Panc1 (cell line): ENCODE results near the gene KCNG2. TPM values are rescaled to one million over a fixed set of nuclear protein-coding genes. Genes with fewer than 3 reads are reported as not detected.

ENCODE experiments used
- ATAC-seq: fragments of 200-7000 bp; cut with Tn5 transposase; 2 replicates; pipeline ENCODE4 v1.9.1; 2020; ENCODE audit warnings: mild to moderate bottlenecking, moderate library complexity
- BruUV-seq: library from RNA; stranded (reverse); fragments of 400-500 nt; replicated peaks from 2 replicates; lab custom pipeline; 2021; lab: Mats Ljungman, UMichigan
- CTCF ChIA-PET: fragments of 300-600 bp; sonication (Branson Sonifier 250); formaldehyde crosslinking; loops from one replicate; lab custom pipeline; 2022; ENCODE audit warnings: antibody characterized with exemption; lab: Charles Lee
- POLR2A ChIA-PET: fragments of 300-600 bp; sonication (Branson Sonifier 250); formaldehyde crosslinking; loops from one replicate; lab custom pipeline; 2022; ENCODE audit warnings: antibody characterized with exemption; lab: Charles Lee
- DNase-seq: peaks from one replicate; pipeline ENCODE4 v3.0.0-alpha.2; 2010; ENCODE audit warnings: low read depth, low spot score
- H3K27ac ChIP-seq: 2 replicates; pipeline ENCODE4 v1.5.1; 2011; ENCODE audit warnings: mild to moderate bottlenecking, low read length, inconsistent platforms
- H3K27me3 ChIP-seq: fragments of 200-500 bp; sonication (Bioruptor generic); 2 replicates; pipeline ENCODE4 v1.6.0; 2014; ENCODE audit warnings: low read length, inconsistent platforms; ENCODE audit not compliant: control insufficient read depth, insufficient read depth
- H3K36me3 ChIP-seq: fragments of 200-500 bp; sonication (Bioruptor generic); 2 replicates; pipeline ENCODE4 v1.5.1; 2014; ENCODE audit warnings: inconsistent platforms, mild to moderate bottlenecking, low read length, moderate library complexity; ENCODE audit not compliant: control insufficient read depth, insufficient read depth
- H3K4me1 ChIP-seq: 2 replicates; pipeline ENCODE4 v1.5.1; 2011; ENCODE audit warnings: inconsistent platforms, mild to moderate bottlenecking, low read length, moderate library complexity; ENCODE audit not compliant: control insufficient read depth, insufficient read depth
- H3K4me3 ChIP-seq, 2 experiments: 2 replicates each; pipeline ENCODE4 v1.5.1; 2011 to 2012; ENCODE audit warnings: low read depth in 2 of 2, low read length in 2 of 2, mild to moderate bottlenecking in 2 of 2, inconsistent platforms in 1 of 2, moderate library complexity in 1 of 2
- H3K9me3 ChIP-seq: fragments of 200-500 bp; sonication (Bioruptor generic); 2 replicates; pipeline ENCODE4 v1.5.1; 2014; ENCODE audit warnings: low read depth, mild to moderate bottlenecking, inconsistent platforms, low read length, moderate library complexity; ENCODE audit not compliant: control insufficient read depth, insufficient read depth
- CTCF ChIP-seq: fragments of 450-650 bp; IDR thresholded peaks from 2 replicates; pipeline ENCODE4 v1.5.1; 2017; ENCODE audit warnings: mild to moderate bottlenecking
- POLR2AphosphoS5 ChIP-seq: IDR thresholded peaks from 2 replicates; pipeline ENCODE4 v1.6.1; 2012; ENCODE audit warnings: mild to moderate bottlenecking, low read depth, low read length, moderate library complexity
- REST ChIP-seq, 2 experiments: IDR thresholded peaks; 2 replicates each; pipeline ENCODE4 v1.6.1; 2011 to 2012; ENCODE audit warnings: low read depth in 2 of 2, control low read depth in 1 of 2, low read length in 1 of 2, mild to moderate bottlenecking in 1 of 2, moderate library complexity in 1 of 2; ENCODE audit not compliant: insufficient read depth in 1 of 2
- SIN3A ChIP-seq: IDR thresholded peaks from 2 replicates; pipeline ENCODE4 v1.6.1; 2012; ENCODE audit warnings: low read depth, mild to moderate bottlenecking, low read length, moderate library complexity, borderline replicate concordance; ENCODE audit not compliant: insufficient read depth
- TCF7L2 ChIP-seq: IDR thresholded peaks from 2 replicates; pipeline ENCODE4 v1.6.1; 2011; ENCODE audit warnings: mild to moderate bottlenecking, low read depth, low read length, inconsistent platforms
- in situ Hi-C: cut with HindIII; loops from 2 replicates; pipeline ENCODE4 v1.10.0; 2016; ENCODE audit warnings: low sequenced_read_pairs, low pct_unique_long_range_greater_than_20kb
- intact Hi-C: fragments of 100-400 bp; cut with micrococcal nuclease; formaldehyde crosslinking; loops from one replicate; pipeline ENCODE4 v1.10.0; 2022; ENCODE audit not compliant: unreplicated experiment
- total RNA-seq: library from RNA; stranded (reverse); gene quantifications from one replicate; pipeline ENCODE4 v1.2.1, GENCODE V29; 2021; ENCODE audit not compliant: unreplicated experiment

KCNG2 gene
- total RNA-seq, 1 experiment from 2014 or later, result not detected

GRCh38 chr18:79879566-79879965 lies 81.8 kb downstream of the KCNG2 start:
- CTCF ChIA-PET, result no interaction called here
- Histone ChIP-seq H3K9me3 (no peaks in the 10 kb centered on the region), H3K4me1 (0 out of 2 replicates have a peak, but pooled peaks cover 4% of the 10 kb centered on the region), H3K4me3 (no peak overlapping the region), H3K27me3 (peaks cover 2% of the 10 kb centered on the region; the same call in 1 of the 2 replicates), H3K36me3 (no peaks in the 10 kb centered on the region), H3K27ac (no peak overlapping the region)
- no peak for TF ChIP-seq TCF7L2
- TF ChIP-seq REST (IDR thresholded peaks at IDR 0.05; ENCODE audit: insufficient read depth in 1 of 2, low read depth in 2 of 2, low read length in 1 of 2), result no peak
- no peak for TF ChIP-seq SIN3A
- no peak for TF ChIP-seq POLR2AphosphoS5
- no peak for TF ChIP-seq CTCF
- intact Hi-C loops (no loop called here), in situ Hi-C loops (no loop called here)
- ATAC-seq, result no peak
- POLR2A ChIA-PET, result no interaction called here
- DNase-seq, result no peak
- no TSS peak for BruUV-seq

GRCh38 chr18:79881695-79882094 lies 84.0 kb downstream of the KCNG2 start:
- in situ Hi-C loops, result no loop called here
- BruUV-seq, result no TSS peak
- CTCF ChIA-PET, result no interaction called here

More at GRCh38 chr18:79881695-79882094, 84.0 kb downstream of the KCNG2 start:
- POLR2A ChIA-PET, result no interaction called here
- 0 out of 2 replicates have a peak, but pooled peaks cover 2% of the 10 kb centered on the region for H3K27me3 ChIP-seq
- intact Hi-C loops, result no loop called here
- ATAC-seq, result no peak
- no peak overlapping the region for H3K4me3 ChIP-seq
- no peak for DNase-seq
- no peaks in the 10 kb centered on the region for H3K9me3 ChIP-seq
- H3K4me1 ChIP-seq, result 0 out of 2 replicates have a peak, but pooled peaks cover 2% of the 10 kb centered on the region
- TF ChIP-seq REST (IDR thresholded peaks at IDR 0.05; ENCODE audit: insufficient read depth in 1 of 2, low read depth in 2 of 2, low read length in 1 of 2), result no peak
- TF ChIP-seq CTCF, result no peak
- TF ChIP-seq SIN3A, result no peak
- TF ChIP-seq TCF7L2, result no peak
- no peak for TF ChIP-seq POLR2AphosphoS5
- no peak overlapping the region for H3K27ac ChIP-seq
- H3K36me3 ChIP-seq, result no peaks in the 10 kb centered on the region
